ENCODE data around the gene CISD3. TPM values are rescaled to one million over a fixed set of nuclear protein-coding genes. Genes with fewer than 3 reads are reported as not detected.

Gene CISD3
- total RNA-seq, 3 donors from 2014 or later, result 8.9 to 15.0 (median 12.5) TPM

DNA sequence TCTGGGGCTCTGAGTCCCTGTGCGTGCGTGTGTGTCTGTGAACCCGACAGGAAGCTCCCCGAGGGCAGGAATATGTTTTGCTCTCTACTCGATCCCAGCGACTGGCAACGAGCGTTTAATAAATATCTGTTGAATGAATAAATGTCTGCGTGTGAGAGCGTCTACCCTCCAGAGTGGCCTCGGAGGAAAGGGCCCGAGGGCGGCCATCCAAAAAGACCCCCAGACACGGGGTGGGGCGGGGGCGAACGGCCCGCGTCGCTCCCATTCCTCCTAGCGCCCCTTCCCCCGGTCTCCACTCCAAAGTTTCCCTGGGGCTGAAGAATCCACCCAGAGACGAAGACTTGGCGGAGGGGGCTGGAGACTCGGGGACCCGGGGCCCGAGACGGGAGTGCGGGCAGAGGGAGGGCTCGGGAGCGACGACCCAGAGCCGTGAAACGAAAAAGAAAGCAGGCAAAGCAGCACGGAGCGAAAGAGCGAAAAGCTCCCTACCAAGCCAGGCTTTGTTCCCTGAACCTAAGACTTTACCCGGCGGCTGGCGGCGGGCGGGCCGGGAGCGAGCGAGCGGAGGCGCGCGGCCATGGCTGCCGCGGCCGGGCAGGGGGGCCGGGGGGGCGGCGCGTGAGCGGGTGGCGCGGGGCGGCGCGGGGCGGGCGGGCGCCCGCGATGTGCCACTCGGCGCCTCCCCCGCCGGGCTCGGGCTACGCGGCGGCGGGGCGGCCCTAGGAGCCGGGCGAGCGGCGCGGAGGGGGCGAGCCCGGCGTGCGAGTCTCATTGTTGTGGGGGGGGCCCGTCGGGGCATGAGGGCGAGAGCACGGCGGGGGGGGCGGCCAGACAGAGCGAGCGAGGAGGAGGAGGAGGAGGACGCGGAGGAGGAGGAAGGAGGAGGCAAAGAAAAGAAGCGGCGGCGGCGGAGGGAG is 25.3 kb upstream of the CISD3 start, which contains the start of gene MLLT6:
Gene MLLT6 (plus strand): TSS at position 668 of the 917 bp plus-strand sequence. CDS start 360 bp downstream, outside the sequence.
- Histone ChIP-seq H3K9me3 (no peaks in the 10 kb centered on the region), H3K36me3 (peaks cover 4% of the 10 kb centered on the region), H3K4me3 (peak within 1 kb of the TSS; percentile 81 to 98 (median 92)), H3K27me3 (no peaks in the 10 kb centered on the region), H3K27ac (peak within 1 kb of the TSS; percentile 96 to 98), H3K4me1 (peaks cover 3 to 4% of the 10 kb centered on the region in 2 donors)
- DNase-seq (ENCODE audit: low spot score in 2 of 2), result peak; percentile 76 to 78
- intact Hi-C loops (cut with DNase I; ENCODE audit: low total_unique reads), result loop anchor here (1.0 kb wide), 1 partner anchor 43 kb away; the partner anchor contains the start of gene PCGF2
- TF ChIP-seq POLR2AphosphoS5 (IDR thresholded peaks at IDR 0.05) (peak in 2 of 3 donors; percentile 7 to 53), POLR2A (IDR thresholded peaks at IDR 0.05) (no peak)
- TF ChIP-seq, protein P1, sequence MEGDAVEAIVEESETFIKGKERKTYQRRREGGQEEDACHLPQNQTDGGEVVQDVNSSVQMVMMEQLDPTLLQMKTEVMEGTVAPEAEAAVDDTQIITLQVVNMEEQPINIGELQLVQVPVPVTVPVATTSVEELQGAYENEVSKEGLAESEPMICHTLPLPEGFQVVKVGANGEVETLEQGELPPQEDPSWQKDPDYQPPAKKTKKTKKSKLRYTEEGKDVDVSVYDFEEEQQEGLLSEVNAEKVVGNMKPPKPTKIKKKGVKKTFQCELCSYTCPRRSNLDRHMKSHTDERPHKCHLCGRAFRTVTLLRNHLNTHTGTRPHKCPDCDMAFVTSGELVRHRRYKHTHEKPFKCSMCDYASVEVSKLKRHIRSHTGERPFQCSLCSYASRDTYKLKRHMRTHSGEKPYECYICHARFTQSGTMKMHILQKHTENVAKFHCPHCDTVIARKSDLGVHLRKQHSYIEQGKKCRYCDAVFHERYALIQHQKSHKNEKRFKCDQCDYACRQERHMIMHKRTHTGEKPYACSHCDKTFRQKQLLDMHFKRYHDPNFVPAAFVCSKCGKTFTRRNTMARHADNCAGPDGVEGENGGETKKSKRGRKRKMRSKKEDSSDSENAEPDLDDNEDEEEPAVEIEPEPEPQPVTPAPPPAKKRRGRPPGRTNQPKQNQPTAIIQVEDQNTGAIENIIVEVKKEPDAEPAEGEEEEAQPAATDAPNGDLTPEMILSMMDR (IDR thresholded peaks at IDR 0.05), result no peak

DNA sequence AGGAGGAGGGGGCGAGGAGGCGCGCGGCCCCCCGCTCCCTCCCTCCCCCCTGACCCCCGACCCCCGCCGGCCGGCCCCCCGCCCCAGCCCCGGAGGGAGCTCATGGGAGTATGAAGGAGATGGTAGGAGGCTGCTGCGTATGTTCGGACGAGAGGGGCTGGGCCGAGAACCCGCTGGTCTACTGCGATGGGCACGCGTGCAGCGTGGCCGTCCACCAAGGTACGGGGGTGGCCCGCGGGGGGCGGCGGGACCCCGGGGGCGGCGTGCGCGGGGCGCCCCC is 24.7 kb upstream of the CISD3 start:
- intact Hi-C loops (cut with DNase I; ENCODE audit: low total_unique reads), result no loop called here
- H3K27ac ChIP-seq, result peak overlapping the region; percentile 96 to 98
- peak overlapping the region; percentile 81 to 98 (median 92) for H3K4me3 ChIP-seq
- peaks cover 4% of the 10 kb centered on the region for H3K36me3 ChIP-seq
- no peaks in the 10 kb centered on the region for H3K27me3 ChIP-seq
- TF ChIP-seq, protein P1 (IDR thresholded peaks at IDR 0.05), result no peak
- no peak for TF ChIP-seq POLR2A (IDR thresholded peaks at IDR 0.05)
- no peak for TF ChIP-seq POLR2AphosphoS5 (IDR thresholded peaks at IDR 0.05)
- peaks cover 3 to 4% of the 10 kb centered on the region in 2 donors for H3K4me1 ChIP-seq
- no peak for DNase-seq (ENCODE audit: low spot score in 2 of 2)
- H3K9me3 ChIP-seq, result no peaks in the 10 kb centered on the region

DNA sequence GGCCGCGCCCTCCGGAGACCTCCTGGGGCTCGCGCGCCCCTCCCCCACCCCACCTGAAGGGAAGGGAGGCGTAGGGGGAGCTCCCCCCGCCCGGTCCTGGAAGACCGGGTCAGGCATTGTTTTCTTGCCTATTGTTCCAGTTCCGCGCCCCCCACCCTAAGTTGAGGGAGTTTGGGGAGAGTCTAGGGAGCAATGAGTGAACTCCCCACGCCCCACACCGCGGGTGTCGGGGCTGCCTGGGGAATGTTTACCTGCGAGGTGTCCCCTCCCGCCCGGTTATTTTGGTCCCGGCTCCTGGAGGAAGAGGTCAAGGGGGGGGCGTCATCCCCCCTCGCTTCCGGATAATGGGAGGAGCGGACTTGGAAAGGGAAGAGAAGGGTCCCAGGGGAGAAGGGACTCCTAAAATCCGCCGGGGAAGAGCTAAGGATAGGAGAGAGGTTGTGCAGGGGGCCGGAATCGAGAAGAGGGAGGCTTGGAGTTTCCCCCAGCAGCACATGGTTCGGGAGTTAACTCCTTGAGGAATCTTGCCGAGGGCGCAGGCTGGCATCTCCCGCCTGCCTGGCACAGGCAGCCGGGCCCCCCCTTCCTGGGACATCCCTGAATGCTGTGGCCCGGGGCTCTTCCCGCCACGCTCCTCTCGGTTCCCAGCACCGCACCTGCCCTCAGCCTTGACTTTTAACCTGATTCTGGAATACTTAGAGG is 24.2 kb upstream of the CISD3 start:
- H3K36me3 ChIP-seq, result peaks cover 4% of the 10 kb centered on the region
- H3K27me3 ChIP-seq, result no peaks in the 10 kb centered on the region
- DNase-seq (ENCODE audit: low spot score in 2 of 2), result peak in 1 of 2 donors; percentile 45
- H3K4me3 ChIP-seq, result peak overlapping the region; percentile 81 to 98 (median 92)
- intact Hi-C loops (cut with DNase I; ENCODE audit: low total_unique reads), result no loop called here
- TF ChIP-seq, protein P1 (IDR thresholded peaks at IDR 0.05), result no peak
- TF ChIP-seq POLR2AphosphoS5 (IDR thresholded peaks at IDR 0.05) (peak in 2 of 3 donors; percentile 35 to 47), POLR2A (IDR thresholded peaks at IDR 0.05) (no peak)
- H3K27ac ChIP-seq, result peak overlapping the region; percentile 96 to 98
- peaks cover 3 to 4% of the 10 kb centered on the region in 2 donors for H3K4me1 ChIP-seq
- H3K9me3 ChIP-seq, result no peaks in the 10 kb centered on the region

DNA sequence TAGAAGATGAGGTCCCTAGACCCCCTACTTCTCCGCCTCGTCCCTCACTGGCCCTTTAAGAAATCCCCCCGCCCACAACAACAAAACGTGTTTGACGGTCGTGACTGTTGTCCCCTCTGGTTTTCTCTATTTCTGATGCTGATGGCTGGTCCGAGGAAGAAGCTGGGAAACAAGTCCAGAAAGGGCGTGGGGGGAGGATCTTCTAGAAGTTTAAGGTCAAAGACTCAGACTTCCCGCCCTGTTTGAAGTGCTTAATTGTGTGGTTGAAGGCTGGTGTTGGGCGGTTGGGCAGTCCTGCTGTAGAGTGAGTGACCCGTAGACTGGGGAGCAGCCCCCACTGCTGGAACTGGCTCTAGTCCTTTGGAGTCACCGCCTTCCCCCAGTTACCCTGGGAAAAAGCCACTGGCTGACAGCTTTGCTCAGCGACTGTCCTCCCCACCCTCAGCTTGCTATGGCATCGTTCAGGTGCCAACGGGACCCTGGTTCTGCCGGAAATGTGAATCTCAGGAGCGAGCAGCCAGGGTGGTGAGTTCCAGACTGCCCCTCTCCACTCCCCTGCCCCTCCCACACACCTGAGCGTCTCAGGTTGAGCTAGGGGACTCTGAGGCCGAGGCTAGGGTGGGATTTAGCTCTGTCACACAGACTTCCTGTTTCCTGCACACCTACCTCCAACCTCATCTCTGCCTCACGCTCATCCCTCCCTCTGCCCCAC is 23.5 kb upstream of the CISD3 start:
- peak overlapping the region; percentile 96 to 98 for H3K27ac ChIP-seq

More for the DNA sequence above, 23.5 kb upstream of the CISD3 start:
- TF ChIP-seq, protein P1 (IDR thresholded peaks at IDR 0.05), result no peak
- TF ChIP-seq POLR2AphosphoS5 (IDR thresholded peaks at IDR 0.05) (no peak), POLR2A (IDR thresholded peaks at IDR 0.05) (no peak)
- H3K4me3 ChIP-seq, result peak overlapping the region; percentile 81 to 98 (median 92)
- DNase-seq (ENCODE audit: low spot score in 2 of 2), result no peak
- H3K9me3 ChIP-seq, result no peaks in the 10 kb centered on the region
- H3K36me3 ChIP-seq, result peaks cover 4% of the 10 kb centered on the region
- intact Hi-C loops (cut with DNase I; ENCODE audit: low total_unique reads), result no loop called here
- no peaks in the 10 kb centered on the region for H3K27me3 ChIP-seq
- peaks cover under 1 to 3% of the 10 kb centered on the region in 2 donors for H3K4me1 ChIP-seq
